HG03135 (cell line): ENCODE measurements around the gene NAP1L4.
"Not testable (repeated sequence)": the region's sequence is repeated elsewhere in the genome, so short reads cannot be mapped to it uniquely, and the experiment has no call there.

Source experiments
- ATAC-seq: cut with Tn5 transposase; IDR thresholded peaks from one replicate; pipeline ENCODE4 v1.9.1; 2021; ENCODE audit warnings: mild to moderate bottlenecking, moderate library complexity; ENCODE audit not compliant: unreplicated experiment

The NAP1L4 gene

DNA sequence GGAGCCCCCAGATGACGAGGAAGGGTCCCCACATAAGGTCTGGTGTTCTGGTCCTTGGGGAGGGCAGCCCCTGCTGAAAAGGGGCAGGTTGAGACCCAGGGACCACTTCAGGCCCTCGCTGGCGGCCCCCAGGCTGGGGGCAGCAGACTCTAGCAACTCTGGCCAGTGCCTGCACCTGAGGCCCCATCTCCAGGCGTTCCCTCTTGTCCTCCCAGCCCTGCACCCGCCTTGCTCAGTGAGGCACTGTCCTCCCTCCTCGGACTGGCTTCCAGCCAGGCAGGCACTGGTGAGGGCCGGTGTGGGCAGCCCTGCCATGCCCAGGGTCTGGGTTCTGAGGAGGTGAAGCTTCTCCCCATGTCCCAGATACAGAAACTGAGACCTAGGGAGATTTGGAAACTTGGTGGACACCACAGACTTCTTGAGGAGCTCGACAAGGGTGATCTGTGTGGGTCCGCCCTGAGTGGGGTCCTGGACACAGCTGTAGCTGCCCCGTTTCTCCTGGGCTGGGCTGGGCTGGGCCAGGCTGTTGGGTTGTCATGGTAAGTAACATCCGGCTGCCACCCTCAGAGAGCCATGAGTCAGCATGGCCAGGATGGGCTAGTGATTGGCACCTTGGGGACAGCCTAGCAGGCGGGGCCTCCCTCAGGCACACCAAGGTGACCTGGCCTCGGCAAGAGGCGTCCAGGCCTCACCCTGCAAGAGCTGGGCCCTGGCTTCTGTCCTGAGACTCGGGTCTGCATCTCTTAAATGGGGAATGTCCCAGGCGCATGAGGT lies 51.8 kb downstream of the NAP1L4 start:
- ATAC-seq, result no peak

DNA sequence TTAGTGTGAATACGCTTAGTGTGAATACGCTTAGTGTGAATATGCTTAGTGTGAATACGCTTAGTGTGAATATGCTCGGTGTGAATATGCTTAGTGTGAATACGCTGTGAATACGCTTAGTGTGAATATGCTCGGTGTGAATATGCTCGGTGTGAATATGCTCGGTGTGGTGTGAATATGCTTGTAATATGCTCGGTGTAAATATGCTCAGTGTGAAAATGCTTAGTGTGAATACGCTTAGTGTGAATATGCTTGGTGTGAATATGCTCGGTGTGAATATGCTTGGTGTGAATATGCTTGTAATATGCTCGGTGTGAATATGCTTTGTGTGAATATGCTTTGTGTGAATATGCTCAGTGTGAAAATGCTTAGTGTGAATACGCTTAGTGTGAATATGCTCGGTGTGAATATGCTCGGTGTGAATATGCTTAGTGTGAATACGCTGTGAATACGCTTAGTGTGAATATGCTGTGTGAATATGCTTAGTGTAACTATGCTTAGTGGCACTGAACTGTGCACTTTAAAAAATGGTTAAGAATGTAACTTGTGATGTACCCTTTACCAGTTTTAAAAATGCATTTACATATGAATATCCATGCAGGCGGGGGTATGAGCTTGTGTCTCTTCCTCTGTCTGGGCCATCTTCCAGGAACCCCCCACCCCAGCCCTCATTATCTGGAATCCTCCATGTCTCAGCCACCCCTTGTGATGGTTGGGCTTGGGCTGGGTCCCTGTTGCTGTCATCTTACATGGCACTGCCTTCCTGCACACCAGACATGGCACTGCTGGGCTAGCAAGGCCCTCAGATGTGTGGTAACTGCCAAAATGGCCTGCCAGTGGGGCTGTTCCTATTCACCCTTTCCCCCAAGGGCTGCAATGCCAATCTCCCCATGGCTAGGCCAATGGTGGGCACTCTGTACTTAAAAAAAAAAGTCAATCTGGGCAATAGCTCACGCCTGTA lies 53.4 kb downstream of the NAP1L4 start:
- ATAC-seq, result not testable (repeated sequence)

DNA sequence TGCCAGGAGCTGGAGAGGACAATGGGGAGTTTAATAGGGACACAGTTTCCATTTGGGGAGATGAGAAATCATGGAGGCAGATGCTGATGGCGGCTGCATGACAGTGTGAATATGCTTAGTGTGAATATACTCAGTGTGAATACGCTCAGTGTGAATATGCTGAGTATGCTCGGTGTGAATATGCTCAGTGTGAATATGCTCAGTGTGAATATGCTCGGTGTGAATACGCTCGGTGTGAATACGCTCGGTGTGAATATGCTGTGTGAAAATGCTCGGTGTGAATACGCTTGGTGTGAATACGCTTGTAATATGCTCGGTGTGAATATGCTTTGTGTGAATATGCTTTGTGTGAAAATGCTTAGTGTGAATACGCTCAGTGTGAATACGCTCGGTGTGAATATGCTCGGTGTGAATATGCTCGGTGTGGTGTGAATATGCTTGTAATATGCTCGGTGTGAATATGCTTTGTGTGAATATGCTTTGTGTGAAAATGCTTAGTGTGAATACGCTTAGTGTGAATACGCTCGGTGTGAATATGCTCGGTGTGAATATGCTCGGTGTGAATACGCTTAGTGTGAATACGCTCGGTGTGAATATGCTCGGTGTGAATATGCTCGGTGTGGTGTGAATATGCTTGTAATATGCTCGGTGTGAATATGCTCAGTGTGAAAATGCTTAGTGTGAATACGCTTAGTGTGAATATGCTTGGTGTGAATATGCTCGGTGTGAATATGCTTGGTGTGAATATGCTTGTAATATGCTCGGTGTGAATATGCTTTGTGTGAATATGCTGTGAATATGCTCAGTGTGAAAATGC lies 54.3 kb downstream of the NAP1L4 start:
- not testable (repeated sequence) for ATAC-seq

DNA sequence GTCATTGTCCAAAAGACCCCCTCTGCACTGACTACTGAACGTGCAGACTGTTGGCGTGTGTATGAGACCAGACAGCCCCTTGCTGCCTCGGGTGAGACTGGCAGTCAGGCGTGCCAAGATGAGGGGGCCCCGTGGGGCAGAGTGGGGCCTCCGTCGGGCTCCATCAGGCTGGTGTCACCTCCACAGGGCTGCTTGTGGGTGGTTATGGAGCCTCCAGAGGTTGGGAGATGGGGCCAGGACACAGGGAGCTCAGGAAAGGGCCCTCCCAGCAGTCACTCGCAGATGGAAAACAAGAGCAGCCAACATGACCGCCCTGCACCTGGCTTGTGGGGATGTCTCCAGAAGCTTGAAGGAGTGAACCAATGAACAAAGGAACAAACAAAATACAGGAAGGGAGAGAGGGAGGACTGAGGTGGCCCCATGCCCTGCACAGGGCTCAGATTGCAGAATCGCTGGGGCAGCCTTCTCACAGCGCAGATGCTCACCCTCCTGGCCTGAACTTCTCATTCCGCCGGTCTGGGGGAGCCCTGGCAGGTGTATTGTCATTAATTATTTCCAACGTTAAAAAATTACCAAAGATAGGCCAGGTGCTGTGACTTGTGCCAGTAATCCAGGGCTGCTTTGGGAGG lies 57.4 kb downstream of the NAP1L4 start:
- ATAC-seq, result no peak

DNA sequence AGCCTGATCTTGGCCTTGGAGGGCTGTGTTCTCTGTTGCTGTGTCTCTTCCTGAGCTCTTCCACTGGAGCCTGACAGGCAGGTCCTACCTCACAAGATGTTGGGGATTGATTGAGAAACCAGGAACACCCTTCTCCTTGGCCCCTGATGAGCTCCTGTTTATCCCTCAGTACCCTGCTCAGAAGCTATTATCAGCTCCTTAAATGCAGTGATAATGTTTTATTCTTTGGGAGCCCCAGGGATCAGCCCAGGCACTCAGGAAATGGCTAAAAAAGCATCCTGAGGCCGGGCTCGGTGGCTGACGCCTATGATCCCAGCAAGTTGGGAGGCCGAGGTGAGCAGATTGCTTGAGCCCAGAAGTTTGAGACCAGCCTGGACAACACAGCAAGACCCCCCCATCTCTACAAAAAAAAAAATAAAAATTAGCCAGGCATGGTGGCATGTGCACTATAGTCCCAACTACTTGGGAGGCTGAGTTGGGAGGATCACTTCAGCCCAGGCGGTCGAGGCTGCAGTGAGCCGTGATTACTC lies 58.0 kb downstream of the NAP1L4 start:
- ATAC-seq, result no peak

DNA sequence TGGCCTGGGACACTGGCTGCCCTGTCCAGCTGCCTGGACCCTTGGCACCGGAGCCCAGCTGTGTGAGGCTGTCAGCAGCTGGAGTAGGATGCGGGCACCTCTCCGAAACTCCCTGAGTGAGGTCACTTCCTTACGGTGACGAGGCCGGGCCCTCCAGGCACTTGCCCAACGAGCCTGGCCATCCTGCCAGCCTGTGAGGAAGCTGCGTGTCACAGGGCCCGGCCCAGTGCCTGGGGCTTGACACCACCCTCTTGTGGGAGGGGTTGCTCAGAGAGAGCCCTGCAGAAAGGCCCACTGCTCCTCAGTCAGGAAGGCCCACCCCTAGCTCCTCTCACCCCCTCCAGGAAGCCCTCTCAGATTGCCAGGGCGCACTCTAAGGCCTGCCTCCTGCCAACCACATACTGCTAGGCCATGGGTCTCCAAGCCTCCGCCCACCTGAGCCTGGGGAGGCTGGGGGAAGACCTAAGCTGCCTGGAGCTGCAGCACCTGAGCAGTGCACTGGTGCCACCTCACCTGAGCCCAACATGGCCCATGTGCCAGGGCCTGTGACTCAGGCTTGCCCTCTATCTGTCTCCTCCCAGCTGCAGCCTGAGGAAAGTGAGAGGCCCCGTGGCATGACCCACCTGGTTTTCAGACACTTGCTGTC lies 58.6 kb downstream of the NAP1L4 start:
- no peak for ATAC-seq

DNA sequence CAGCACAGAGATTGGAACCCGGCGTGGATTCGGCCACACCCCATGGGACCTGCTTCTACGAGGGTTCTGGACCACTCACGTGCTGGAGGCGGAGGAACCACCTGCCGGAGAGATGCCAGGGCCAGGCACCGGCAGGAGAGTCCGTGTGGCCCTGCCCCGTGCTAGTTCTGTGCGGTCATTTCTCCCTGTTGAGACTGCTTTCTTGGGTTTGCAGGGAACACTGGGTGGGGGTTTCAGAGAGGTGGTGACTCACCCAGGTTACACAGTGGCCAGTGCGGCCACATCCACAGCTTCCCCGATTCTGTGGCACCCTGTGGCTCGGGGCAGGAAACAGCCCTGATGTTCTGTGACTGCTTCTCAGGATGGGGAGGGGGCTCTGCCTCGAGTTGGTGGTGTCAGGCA lies 59.3 kb downstream of the NAP1L4 start:
- ATAC-seq, result no peak

DNA sequence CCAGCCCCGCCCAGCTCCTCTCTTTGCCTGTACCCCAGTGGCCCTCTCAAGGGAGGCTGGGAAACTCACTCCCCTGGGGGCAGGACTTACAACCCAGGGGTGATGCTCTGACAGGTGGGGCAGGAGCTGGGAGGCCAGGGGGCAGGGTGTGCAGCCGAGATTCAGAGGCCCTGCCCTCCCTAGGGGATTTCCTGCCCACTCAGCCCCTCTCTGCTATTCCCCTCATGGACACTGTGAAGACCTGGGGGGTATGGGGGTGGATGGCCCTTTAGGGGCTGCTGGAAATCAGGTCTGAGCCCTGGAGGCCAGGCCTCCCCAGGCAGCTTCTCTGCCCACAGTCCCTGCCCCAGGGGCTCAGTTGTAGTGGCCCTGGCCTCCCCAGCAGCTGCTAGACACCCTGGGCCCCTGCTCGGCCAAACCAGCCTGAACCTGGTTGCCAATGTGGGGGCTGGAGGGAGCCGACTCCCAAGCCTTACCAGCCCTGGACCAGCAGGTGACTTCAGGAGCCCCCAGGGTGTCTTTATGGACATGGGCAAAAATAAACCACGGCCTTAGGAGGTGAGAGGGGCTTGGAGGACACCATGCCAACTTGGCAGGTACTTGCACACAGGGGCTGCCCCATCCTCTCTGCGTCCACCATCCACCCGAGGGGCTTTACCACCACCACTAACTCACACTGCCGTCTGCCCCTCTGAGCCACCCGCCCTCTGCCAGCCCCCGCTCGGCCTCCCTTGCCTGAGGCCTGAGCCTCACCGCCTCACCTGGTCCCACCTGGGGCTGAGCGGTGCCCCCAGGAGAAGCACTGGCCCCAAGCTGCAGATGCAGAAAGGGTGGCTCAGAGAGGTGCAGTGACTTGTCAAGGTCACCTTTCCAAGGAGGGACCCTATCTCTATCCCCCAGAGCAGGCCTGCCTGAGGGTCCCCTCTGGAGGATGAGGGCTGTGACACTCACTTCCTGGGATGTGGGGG lies 60.1 kb downstream of the NAP1L4 start:
- ATAC-seq, result no peak

DNA sequence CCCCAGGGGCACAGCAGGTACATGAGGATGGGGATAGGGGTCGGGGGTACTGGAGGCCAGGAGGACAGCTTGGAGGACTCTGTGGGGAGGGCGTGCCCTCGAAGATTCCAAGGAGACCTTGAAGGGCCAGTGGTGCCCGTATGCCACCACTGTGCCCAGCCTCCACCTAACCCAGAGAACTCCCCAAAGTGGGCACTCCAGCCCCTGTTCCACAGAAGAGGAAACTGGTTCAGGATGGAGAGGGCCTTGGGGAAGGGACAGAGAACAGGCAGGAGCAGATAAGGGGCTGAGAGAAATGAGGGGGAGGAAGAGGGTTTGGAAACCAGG lies 60.7 kb downstream of the NAP1L4 start:
- no peak for ATAC-seq

DNA sequence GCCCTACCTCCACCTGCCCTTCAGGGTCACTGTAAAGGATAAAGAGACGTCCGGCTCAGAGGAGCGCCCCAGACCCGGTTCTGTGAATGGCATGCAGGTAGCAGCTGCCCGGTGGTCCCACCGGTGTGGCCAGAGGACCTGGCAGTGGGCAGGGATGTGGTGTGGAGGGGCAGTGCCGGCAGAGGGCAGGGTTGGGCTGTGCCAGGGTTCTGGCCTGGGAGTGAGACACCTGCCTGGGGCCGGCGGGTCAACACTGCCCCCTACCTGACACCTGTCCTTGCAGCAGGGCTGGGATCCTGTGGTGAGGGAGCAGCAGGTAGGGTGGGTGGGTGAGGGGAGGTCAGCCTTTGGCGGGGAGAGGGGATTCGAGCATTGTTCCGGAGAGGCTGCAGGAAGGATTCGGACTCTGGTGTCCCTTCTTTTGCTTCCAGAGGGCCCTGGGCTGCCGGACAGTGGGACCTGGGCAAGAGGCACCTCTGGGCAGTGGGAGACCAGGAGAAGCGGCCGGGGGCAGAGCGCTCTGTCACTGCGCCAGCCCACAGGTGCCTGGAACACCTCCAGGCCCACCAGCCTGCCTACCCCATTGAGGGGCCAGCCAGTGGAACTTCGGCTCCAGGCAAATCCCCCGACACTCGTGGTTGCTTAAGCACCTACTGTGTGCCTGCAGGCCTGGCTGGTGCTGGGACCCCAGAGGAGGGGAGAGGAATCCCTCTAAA lies 61.3 kb downstream of the NAP1L4 start:
- no peak for ATAC-seq

DNA sequence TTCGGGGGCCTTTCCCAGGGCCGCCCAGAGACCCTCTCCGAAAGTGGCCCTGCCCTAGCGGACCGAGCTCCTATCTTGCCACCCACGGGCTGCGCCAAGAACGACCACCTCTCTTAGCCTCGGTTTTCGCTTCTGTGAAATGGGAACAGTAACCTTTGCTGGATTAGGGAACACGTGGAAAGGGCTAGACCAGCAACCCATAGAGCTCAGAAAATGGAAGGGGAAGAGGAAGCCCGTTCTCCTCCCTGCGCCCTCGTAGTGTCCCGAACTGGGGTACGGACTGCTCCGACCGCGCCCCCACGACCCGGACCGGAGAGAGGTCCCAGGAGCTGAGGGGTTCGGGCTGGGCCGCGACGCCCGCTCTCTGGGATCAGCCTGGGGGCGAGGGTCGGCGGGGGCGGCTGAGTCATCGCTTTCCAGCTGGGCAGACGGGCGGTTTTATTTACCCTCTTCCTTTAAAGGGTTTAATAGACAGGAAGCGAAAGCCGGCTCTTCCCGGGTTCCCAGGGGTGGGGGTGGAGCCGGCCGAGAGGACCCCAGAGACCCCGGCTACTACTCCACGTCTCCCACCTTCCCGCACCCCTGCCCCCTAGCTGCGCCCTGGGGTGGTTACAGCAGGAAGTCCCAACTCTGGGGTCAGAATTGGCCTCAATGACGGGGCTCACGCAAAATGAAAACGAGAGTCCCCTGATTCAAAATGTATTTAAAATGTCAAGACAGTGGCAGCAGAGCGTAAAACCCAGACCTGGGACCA lies 62.0 kb downstream of the NAP1L4 start:
- ATAC-seq, result no peak

DNA sequence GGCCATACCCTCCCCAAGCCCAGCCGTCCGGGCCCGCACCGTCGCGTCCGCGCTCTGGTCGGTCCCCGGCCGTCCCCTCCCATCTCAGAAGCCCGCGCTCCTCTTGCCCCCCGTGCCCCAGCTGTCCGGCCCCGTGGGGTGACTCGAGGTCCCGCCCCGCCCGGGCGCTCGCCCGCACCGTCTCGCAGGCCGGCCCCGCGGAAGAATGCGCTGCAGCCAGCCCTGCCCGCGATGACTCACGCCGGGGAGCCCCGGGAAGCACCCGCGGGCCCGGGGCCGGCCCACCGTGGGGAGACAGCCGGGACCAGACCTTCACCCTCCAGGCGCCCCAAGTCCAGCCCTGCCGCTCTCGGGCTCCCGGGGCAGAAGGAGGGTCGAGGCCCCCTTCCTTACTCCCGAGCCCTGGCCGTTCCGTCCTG lies 62.6 kb downstream of the NAP1L4 start:
- ATAC-seq, result no peak

DNA sequence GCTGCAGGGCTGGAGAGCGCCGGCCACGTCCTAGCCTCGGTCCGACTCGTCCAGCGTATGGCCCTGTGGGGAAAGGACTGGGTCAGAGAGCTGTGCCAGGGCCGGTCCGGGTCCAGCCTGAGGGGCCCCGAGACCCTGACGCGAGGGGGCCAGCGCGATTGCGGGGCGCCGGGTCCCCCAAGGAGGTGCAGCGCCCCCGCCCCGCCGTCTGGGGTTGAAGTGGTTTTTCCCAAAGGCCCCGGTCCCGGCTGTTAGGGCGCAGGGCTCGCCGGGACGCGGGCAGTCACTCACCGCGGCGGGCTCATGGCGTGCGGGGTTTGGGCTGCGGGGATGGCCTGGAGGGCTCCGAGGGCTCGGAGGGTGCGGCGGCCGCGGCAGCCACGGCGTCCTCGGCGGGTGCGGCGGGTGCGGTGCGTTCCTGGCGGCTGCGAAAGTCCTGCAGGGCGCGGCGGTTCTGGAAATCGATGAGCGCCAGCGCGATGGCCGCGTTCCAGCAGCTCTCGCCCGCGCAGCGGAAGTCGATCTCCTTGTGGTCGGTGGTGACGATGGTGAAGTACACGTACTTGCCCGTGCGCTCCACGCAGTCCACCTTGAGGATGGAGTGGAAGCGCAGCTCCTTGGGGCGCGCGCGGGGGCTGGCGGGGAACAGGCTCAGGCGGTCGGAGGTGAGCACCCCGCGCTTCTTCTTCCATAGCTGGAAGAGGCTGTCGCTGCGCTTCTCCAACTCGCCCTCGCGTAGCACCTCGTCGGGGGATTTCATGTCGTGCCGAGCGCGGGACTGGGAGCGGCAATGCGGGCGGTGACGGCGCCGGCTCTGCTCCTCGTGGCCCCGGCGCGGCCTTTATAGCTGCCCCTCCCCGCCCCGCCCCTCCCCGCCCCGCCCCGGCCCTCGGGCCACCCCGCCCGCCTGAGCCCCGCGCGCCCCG lies 63.3 kb downstream of the NAP1L4 start, which contains the start of gene PHLDA2:
PHLDA2 (minus strand) TSS at position 816 of the 926 bp plus-strand sequence; CDS start at position 760, 56 bp downstream.
- ATAC-seq, result no peak

DNA sequence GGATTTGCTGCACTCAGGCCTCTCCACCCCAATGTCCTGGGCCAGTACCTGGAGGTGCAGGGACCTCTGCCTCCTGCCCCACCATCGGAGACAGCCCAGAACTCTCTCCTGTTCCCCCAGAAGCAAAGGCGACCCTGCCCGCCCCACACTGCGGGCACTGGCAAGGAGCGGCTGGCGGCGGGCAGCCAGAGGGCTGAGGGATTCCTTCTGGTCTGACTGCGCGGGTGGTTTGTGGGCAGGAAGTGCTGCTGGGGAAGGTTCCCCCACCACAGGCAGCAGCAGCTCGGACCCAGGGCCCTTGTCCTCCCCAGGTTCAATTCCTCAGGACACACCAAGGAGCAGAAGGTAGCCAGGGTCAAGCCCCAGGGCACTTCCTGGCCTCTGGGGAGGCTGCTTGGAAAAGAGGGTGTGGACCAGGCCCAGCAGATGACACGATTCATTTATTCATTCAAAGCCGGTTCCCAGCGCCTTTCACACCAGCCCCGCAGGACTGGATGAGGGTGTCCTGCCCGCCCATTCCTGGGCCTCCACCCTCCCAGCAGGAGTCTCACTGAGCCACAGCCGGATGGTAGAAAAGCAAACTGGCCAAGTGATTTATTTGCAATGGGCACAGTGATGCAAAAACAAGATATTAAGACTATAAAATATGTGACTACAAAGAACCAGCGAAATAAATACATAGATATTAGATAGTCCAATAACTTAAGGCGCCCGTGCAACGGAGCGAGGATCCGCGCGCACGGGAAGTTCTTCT lies 64.1 kb downstream of the NAP1L4 start:
- no peak for ATAC-seq

DNA sequence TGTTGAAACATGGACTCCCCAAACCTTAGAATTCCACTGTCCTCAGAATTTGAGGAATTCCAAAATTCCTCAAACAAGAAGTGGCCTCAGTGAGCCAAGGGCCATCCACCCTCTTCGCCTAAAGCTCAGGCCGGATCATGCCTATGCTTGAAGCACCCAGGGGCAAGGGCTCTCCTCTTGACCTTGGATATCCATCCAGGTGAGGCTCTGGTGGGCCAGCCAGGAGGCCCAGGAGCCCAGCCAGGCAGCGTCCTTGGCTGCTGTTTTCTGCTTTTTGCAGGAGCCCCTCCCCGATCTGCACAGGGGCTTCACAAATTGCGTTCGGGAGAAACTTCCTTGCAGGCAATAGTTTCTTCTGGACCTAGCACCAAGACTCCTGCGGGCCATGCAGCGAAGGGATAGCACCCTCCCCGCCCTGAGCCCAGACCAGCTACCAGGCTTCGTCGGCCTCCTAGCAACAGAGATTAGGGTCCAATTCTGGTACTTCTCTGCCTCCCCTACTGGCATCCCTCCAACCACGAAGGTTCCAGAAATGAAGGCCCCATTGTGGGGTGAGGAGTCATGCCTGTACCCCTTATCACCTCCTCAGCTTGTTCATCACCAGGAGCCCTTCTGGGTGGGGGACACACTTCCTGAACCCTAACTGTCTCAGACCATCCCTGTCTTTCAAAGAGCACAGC lies 64.9 kb downstream of the NAP1L4 start:
- no peak for ATAC-seq
